HUES6 (cell line): ENCODE data around the gene SH3RF3.

ENCODE experiments used
- H3K27ac ChIP-seq: 2 replicates; pipeline ENCODE4 v1.7.0; 2013; ENCODE audit warnings: low read depth, mild to moderate bottlenecking, low read length, inconsistent platforms
- H3K27me3 ChIP-seq: 2 replicates; pipeline ENCODE4 v1.6.1; 2013; ENCODE audit warnings: low read length; ENCODE audit not compliant: control insufficient read depth, insufficient read depth
- H3K36me3 ChIP-seq: 2 replicates; pipeline ENCODE4 v1.6.1; 2013; ENCODE audit warnings: low read length; ENCODE audit not compliant: control insufficient read depth, insufficient read depth
- H3K4me1 ChIP-seq: 2 replicates; pipeline ENCODE4 v1.6.1; 2013; ENCODE audit warnings: low read length; ENCODE audit not compliant: control insufficient read depth, insufficient read depth
- H3K4me3 ChIP-seq: 2 replicates; pipeline ENCODE4 v1.5.1; 2013; ENCODE audit warnings: low read depth, low read length
- H3K9ac ChIP-seq: one replicate; pipeline ENCODE4 v1.6.1; 2013; ENCODE audit warnings: mild to moderate bottlenecking, low read length
- H3K9me3 ChIP-seq: 2 replicates; pipeline ENCODE4 v1.6.1; 2013; ENCODE audit warnings: low read depth, low read length; ENCODE audit not compliant: control insufficient read depth, insufficient read depth

SH3RF3 gene

GRCh38 chr2:109404681-109405080 is 275.7 kb downstream of the SH3RF3 start:
- peaks cover under 1% of the 10 kb centered on the region; the same call in 1 of the 2 replicates for H3K4me1 ChIP-seq

GRCh38 chr2:109405873-109406272 is 276.9 kb downstream of the SH3RF3 start:
- peaks cover 7% of the 10 kb centered on the region for H3K4me1 ChIP-seq
- no peaks in the 10 kb centered on the region for H3K9me3 ChIP-seq
- H3K4me3 ChIP-seq, result no peak overlapping the region
- no peak overlapping the region for H3K27ac ChIP-seq
- no peaks in the 10 kb centered on the region for H3K27me3 ChIP-seq
- no peak overlapping the region for H3K9ac ChIP-seq
- H3K36me3 ChIP-seq, result no peaks in the 10 kb centered on the region

More at GRCh38 chr2:109404681-109405080, 275.7 kb downstream of the SH3RF3 start:
- Histone ChIP-seq H3K9me3 (no peaks in the 10 kb centered on the region), H3K27me3 (no peaks in the 10 kb centered on the region), H3K9ac (no peak overlapping the region), H3K27ac (no peak overlapping the region), H3K36me3 (no peaks in the 10 kb centered on the region), H3K4me3 (no peak overlapping the region)

GRCh38 chr2:109406301-109406700 is 277.3 kb downstream of the SH3RF3 start:
- Histone ChIP-seq H3K27ac (no peak overlapping the region), H3K9me3 (no peaks in the 10 kb centered on the region), H3K36me3 (no peaks in the 10 kb centered on the region), H3K4me3 (no peak overlapping the region), H3K9ac (no peak overlapping the region), H3K4me1 (peaks cover 7% of the 10 kb centered on the region), H3K27me3 (no peaks in the 10 kb centered on the region)

- Histone ChIP-seq H3K36me3 (no peaks in the 10 kb centered on the region), H3K9me3 (no peaks in the 10 kb centered on the region), H3K4me3 (no peak overlapping the region), H3K27me3 (no peaks in the 10 kb centered on the region), H3K9ac (no peak overlapping the region), H3K27ac (no peak overlapping the region), H3K4me1 (peaks cover 7% of the 10 kb centered on the region)
Observed at GRCh38 chr2:109407276-109408042, 278.5 kb downstream of the SH3RF3 start.

GRCh38 chr2:109408043-109408335 is 279.0 kb downstream of the SH3RF3 start:
- Histone ChIP-seq H3K9me3 (no peaks in the 10 kb centered on the region), H3K9ac (no peak overlapping the region), H3K27me3 (no peaks in the 10 kb centered on the region), H3K36me3 (no peaks in the 10 kb centered on the region), H3K27ac (no peak overlapping the region), H3K4me1 (peaks cover 7% of the 10 kb centered on the region), H3K4me3 (no peak overlapping the region)

GRCh38 chr2:109409321-109410038 is 280.5 kb downstream of the SH3RF3 start:
- no peaks in the 10 kb centered on the region for H3K36me3 ChIP-seq
- H3K27me3 ChIP-seq, result no peaks in the 10 kb centered on the region
- H3K9ac ChIP-seq, result no peak overlapping the region
- peaks cover 7% of the 10 kb centered on the region for H3K4me1 ChIP-seq
- H3K27ac ChIP-seq, result no peak overlapping the region
- H3K9me3 ChIP-seq, result no peaks in the 10 kb centered on the region
- H3K4me3 ChIP-seq, result no peak overlapping the region

GRCh38 chr2:109410039-109410815 is 281.2 kb downstream of the SH3RF3 start:
- Histone ChIP-seq H3K4me3 (no peak overlapping the region), H3K9me3 (no peaks in the 10 kb centered on the region), H3K27ac (no peak overlapping the region), H3K9ac (no peak overlapping the region), H3K27me3 (no peaks in the 10 kb centered on the region), H3K4me1 (peaks cover 8% of the 10 kb centered on the region), H3K36me3 (no peaks in the 10 kb centered on the region)

GRCh38 chr2:109411640-109412325 is 282.8 kb downstream of the SH3RF3 start:
- H3K36me3 ChIP-seq, result no peaks in the 10 kb centered on the region

GRCh38 chr2:109415581-109416013 is 286.6 kb downstream of the SH3RF3 start:
- H3K27me3 ChIP-seq, result no peaks in the 10 kb centered on the region
- peaks cover 7% of the 10 kb centered on the region for H3K4me1 ChIP-seq
- H3K9ac ChIP-seq, result no peak overlapping the region
- H3K27ac ChIP-seq, result no peak overlapping the region
- no peak overlapping the region for H3K4me3 ChIP-seq
- no peaks in the 10 kb centered on the region for H3K36me3 ChIP-seq
- no peaks in the 10 kb centered on the region for H3K9me3 ChIP-seq

More at GRCh38 chr2:109411640-109412325, 282.8 kb downstream of the SH3RF3 start:
- H3K27me3 ChIP-seq, result no peaks in the 10 kb centered on the region
- no peaks in the 10 kb centered on the region for H3K9me3 ChIP-seq
- H3K4me3 ChIP-seq, result no peak overlapping the region
- peaks cover 14% of the 10 kb centered on the region for H3K4me1 ChIP-seq
- no peak overlapping the region for H3K27ac ChIP-seq
- H3K9ac ChIP-seq, result no peak overlapping the region

GRCh38 chr2:109417701-109418335 is 288.8 kb downstream of the SH3RF3 start:
- no peak overlapping the region for H3K27ac ChIP-seq
- no peak overlapping the region for H3K9ac ChIP-seq
- H3K9me3 ChIP-seq, result no peaks in the 10 kb centered on the region
- no peaks in the 10 kb centered on the region for H3K27me3 ChIP-seq
- H3K4me3 ChIP-seq, result no peak overlapping the region
- H3K4me1 ChIP-seq, result peaks cover 7% of the 10 kb centered on the region
- no peaks in the 10 kb centered on the region for H3K36me3 ChIP-seq
